Measurements from ENCODE around the gene RRAS. TPM values are rescaled to one million over a fixed set of nuclear protein-coding genes. Genes with fewer than 3 reads are reported as not detected.

Gene RRAS
- total and polyA plus RNA-seq, 3 donors from 2014 or later = 39.3 to 69.2 (median 41.5) TPM

- 79 to 84% methylated on average over 8 to 11 of the region's 13 CpGs for WGBS, 2 donors
- H3K36me3 ChIP-seq (ENCODE audit: low read depth, missing control alignments) = no peaks in the 10 kb centered on the region
- H3K9me3 ChIP-seq = no peaks in the 10 kb centered on the region
- DNase-seq = no peak
- peaks cover 5% of the 10 kb centered on the region for H3K4me1 ChIP-seq
- H3K27me3 ChIP-seq = no peaks in the 10 kb centered on the region
- no peak overlapping the region for H3K27ac ChIP-seq
- no peak for TF ChIP-seq CTCF (IDR thresholded peaks at IDR 0.05)
- intact Hi-C loops (cut with DNase I; ENCODE audit: low total_unique reads) = no loop called here
- no peak overlapping the region for H3K4me3 ChIP-seq
These were observed 13.5 kb upstream of the RRAS start for GRCh38 chr19:49653466-49653806.

DNA sequence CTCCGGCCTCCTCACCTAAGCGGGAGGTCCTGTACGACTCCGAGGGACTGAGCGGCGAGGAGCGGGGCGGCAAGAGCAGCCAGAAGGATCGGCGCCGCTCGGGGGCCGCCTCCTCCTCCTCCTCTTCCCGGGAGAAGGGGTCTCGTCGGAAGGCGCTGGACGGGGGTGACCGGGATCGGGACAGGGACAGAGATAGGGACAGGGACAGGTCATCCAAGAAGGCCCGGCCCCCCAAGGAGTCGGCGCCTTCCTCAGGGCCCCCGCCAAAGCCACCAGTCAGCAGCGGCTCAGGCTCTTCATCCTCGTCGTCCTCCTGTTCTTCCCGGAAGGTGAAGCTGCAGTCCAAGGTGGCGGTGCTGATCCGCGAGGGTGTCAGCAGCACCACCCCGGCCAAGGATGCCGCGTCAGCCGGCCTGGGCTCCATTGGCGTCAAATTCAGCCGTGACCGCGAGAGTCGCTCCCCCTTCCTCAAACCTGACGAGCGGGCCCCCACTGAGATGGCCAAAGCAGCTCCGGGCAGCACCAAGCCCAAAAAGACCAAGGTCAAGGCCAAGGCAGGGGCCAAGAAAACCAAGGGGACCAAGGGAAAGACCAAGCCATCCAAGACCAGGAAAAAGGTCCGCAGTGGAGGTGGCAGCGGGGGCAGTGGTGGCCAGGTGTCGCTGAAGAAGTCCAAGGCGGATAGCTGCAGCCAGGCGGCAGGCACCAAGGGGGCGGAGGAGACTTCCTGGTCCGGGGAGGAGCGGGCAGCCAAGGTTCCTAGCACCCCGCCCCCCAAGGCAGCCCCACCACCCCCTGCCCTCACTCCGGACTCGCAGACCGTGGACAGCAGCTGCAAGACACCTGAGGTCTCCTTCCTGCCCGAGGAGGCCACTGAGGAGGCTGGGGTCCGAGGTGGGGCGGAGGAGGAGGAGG is 12.9 kb upstream of the RRAS start:
- H3K36me3 ChIP-seq (ENCODE audit: low read depth, missing control alignments) = no peaks in the 10 kb centered on the region
- intact Hi-C loops (cut with DNase I; ENCODE audit: low total_unique reads) = no loop called here
- TF ChIP-seq POLR2A (IDR thresholded peaks at IDR 0.05) = no peak
- TF ChIP-seq CTCF (IDR thresholded peaks at IDR 0.05) = no peak
- H3K27ac ChIP-seq = no peak overlapping the region
- DNase-seq = no peak
- H3K9me3 ChIP-seq = no peaks in the 10 kb centered on the region
- H3K27me3 ChIP-seq = no peaks in the 10 kb centered on the region
- peaks cover 5% of the 10 kb centered on the region for H3K4me1 ChIP-seq
- WGBS, 2 donors = 75 to 82% methylated on average over 30 to 58 of the region's 58 CpGs
- peak overlapping the region in 1 of 2 donors; percentile 26 for H3K4me3 ChIP-seq

DNA sequence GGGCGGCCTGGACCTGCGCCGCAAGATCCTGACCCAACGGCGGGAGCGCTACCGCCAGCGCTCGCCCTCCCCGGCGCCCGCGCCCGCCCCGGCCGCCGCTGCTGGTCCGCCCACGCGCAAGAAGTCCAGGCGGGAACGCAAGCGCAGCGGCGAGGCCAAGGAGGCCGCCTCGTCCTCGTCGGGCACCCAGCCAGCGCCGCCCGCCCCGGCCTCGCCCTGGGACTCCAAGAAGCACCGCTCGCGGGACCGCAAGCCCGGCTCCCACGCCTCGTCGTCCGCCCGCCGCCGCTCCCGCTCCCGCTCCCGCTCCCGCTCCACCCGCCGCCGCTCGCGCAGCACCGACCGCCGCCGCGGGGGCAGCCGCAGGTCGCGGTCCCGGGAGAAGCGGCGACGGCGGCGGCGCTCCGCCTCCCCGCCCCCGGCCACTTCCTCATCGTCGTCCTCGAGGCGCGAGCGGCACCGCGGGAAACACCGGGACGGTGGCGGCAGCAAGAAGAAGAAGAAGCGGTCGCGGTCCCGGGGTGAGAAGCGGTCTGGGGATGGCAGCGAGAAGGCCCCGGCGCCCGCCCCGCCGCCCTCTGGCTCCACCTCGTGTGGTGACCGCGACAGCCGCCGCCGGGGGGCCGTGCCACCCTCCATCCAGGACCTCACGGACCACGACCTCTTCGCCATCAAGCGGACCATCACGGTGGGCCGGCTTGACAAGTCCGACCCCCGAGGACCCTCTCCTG is 12.0 kb upstream of the RRAS start:
- Histone ChIP-seq H3K9me3 (no peaks in the 10 kb centered on the region), H3K36me3 (ENCODE audit: low read depth, missing control alignments) (no peaks in the 10 kb centered on the region), H3K27me3 (no peaks in the 10 kb centered on the region), H3K4me1 (peaks cover 8% of the 10 kb centered on the region), H3K4me3 (peak overlapping the region in 1 of 2 donors; percentile 26), H3K27ac (no peak overlapping the region)
- WGBS, 2 donors = 84 to 94% methylated on average over 78 to 89 of the region's 110 CpGs
- no peak for DNase-seq
- TF ChIP-seq POLR2A (IDR thresholded peaks at IDR 0.05) = no peak
- TF ChIP-seq CTCF (IDR thresholded peaks at IDR 0.05) = no peak
- intact Hi-C loops (cut with DNase I; ENCODE audit: low total_unique reads) = no loop called here

GRCh38 chr19:49651029-49651819 is 11.3 kb upstream of the RRAS start:
- WGBS, 2 donors = 79 to 85% methylated on average over 22 to 70 of the region's 72 CpGs
- Histone ChIP-seq H3K36me3 (ENCODE audit: low read depth, missing control alignments) (no peaks in the 10 kb centered on the region), H3K27ac (no peak overlapping the region), H3K9me3 (no peaks in the 10 kb centered on the region), H3K4me1 (peaks cover 8% of the 10 kb centered on the region), H3K4me3 (peak overlapping the region in 1 of 2 donors; percentile 23), H3K27me3 (no peaks in the 10 kb centered on the region)
- TF ChIP-seq CTCF (IDR thresholded peaks at IDR 0.05) = no peak
- TF ChIP-seq POLR2A (IDR thresholded peaks at IDR 0.05) = no peak
- DNase-seq = no peak
- intact Hi-C loops (cut with DNase I; ENCODE audit: low total_unique reads) = no loop called here
